Activated T-helper 17 cell treated with anti-CD3 and anti-CD28 coated beads, Interleukin-2, amount 50 U/mL, for 72 hours (primary cell): ENCODE results near the gene POGLUT2. TPM values are rescaled to one million over a fixed set of nuclear protein-coding genes. Genes with fewer than 3 reads are reported as not detected.

Experiments
- ATAC-seq: fragments of 150-1000 bp; cut with Tn5 transposase; replicated peaks from 2 replicates; pipeline ENCODE4 v1.10.0; 2021; ENCODE audit warnings: mild to moderate bottlenecking, moderate library complexity
- H3K27ac Mint-ChIP-seq: one replicate; pipeline ENCODE4 v1.8.0; 2022; ENCODE audit warnings: mixed read lengths
- H3K27me3 Mint-ChIP-seq: one replicate; pipeline ENCODE4 v1.8.0; 2022; ENCODE audit warnings: mixed read lengths
- H3K36me3 Mint-ChIP-seq: one replicate; pipeline ENCODE4 v1.8.0; 2022; ENCODE audit warnings: low read depth, mild to moderate bottlenecking, mixed read lengths
- H3K4me1 Mint-ChIP-seq: one replicate; pipeline ENCODE4 v1.8.0; 2022; ENCODE audit warnings: mixed read lengths
- H3K4me3 Mint-ChIP-seq: one replicate; pipeline ENCODE4 v1.8.0; 2022; ENCODE audit warnings: mild to moderate bottlenecking, mixed read lengths
- H3K9me3 Mint-ChIP-seq: one replicate; pipeline ENCODE4 v1.8.0; 2022; ENCODE audit warnings: mixed read lengths
- total RNA-seq, 2 donors: library from RNA; stranded (reverse); gene quantifications; one replicate each; pipeline ENCODE4 v1.2.3, GENCODE V29; 2022

Gene POGLUT2
- total RNA-seq, 2 donors from 2014 or later: 2.1 to 5.6 TPM

DNA sequence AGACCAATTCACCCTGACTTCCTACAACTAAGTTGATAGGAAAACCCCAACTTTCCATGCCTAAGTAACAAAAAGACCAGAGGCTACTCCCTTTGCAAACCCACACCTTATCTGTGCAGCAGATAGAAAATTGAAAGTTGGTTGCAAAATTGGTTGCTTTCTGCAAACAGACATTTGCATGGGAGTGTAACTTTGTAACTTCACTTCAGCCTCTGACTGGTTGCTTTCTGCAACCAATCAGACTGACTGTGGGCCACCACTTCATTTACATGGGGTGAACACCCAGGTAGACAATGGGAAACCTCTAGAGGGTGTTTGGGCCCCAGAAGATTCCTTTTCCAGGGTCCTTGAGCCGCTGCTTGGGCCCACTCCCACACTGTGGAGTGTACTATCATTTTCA, 35.0 kb downstream of the POGLUT2 start:
- no peak for ATAC-seq
- peaks cover 19% of the 10 kb centered on the region for H3K36me3 Mint-ChIP-seq
- H3K27ac Mint-ChIP-seq: no peak overlapping the region
- no peaks in the 10 kb centered on the region for H3K9me3 Mint-ChIP-seq
- no peaks in the 10 kb centered on the region for H3K27me3 Mint-ChIP-seq
- no peak overlapping the region for H3K4me3 Mint-ChIP-seq
- no peaks in the 10 kb centered on the region for H3K4me1 Mint-ChIP-seq

DNA sequence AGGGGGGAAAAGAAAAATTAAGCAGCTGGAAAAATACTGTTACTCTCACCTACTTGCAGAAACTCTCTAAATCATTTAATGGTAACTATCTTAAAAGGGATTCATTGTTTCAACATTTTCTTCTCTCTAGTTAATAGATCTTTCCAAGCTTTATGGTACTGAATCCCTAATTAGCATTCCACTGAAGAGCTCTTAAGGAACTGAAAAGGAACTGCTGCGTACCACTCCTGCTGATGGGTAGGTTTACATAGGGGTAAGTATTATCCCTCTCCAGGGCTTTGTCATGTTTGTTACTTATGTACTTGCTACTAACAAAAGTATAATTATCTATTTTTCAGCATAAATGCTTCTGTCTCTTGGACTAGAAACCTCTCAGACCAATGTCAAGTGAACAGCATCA, 37.7 kb downstream of the POGLUT2 start:
- Mint-ChIP-seq H3K27ac (no peak overlapping the region), H3K4me1 (no peaks in the 10 kb centered on the region), H3K9me3 (no peaks in the 10 kb centered on the region), H3K4me3 (no peak overlapping the region), H3K36me3 (no peaks in the 10 kb centered on the region), H3K27me3 (no peaks in the 10 kb centered on the region)
- no peak for ATAC-seq

DNA sequence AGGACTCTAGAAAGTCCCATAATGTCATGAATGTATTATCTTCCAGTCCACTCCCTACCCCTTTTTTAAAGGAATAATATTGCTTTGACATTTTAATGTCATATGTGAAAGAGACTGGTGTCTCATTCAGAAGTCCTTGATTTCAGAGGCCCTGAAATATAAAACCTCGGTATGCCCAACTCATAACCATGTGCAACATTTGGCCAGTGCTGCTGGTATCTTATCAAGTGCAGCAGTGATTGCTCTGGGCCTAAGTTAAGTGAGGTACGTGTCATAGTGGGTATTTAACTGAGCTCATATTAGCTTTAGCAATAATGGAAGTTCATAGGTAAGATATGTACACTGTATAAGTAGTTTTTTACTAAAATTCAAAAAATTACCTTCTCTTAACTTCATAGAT, 39.9 kb downstream of the POGLUT2 start:
- Mint-ChIP-seq H3K36me3 (no peaks in the 10 kb centered on the region), H3K27me3 (no peaks in the 10 kb centered on the region), H3K27ac (no peak overlapping the region), H3K4me3 (no peak overlapping the region), H3K9me3 (no peaks in the 10 kb centered on the region), H3K4me1 (no peaks in the 10 kb centered on the region)
- no peak for ATAC-seq

DNA sequence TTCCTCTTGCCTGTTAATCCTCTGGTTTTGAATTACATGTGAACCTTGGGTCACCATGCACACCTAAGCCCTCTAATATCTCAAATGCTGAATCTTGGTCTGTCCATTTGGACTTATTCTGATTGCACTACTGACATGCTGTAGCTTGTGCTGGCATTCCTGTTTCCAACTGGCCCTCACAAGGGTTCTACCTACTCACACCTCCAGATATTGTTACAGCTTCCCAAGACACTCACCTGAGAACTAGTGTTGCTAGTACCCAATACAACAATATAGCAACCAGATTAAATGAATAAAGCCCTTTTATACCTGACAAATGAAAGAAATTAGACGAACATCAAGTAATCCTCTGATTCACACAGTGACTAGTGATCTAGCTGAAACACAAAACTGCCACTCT, 41.8 kb downstream of the POGLUT2 start:
- no peaks in the 10 kb centered on the region for H3K9me3 Mint-ChIP-seq
- no peaks in the 10 kb centered on the region for H3K36me3 Mint-ChIP-seq
- no peaks in the 10 kb centered on the region for H3K4me1 Mint-ChIP-seq
- no peak for ATAC-seq
- H3K27me3 Mint-ChIP-seq: no peaks in the 10 kb centered on the region
- H3K27ac Mint-ChIP-seq: no peak overlapping the region
- H3K4me3 Mint-ChIP-seq: no peak overlapping the region

DNA sequence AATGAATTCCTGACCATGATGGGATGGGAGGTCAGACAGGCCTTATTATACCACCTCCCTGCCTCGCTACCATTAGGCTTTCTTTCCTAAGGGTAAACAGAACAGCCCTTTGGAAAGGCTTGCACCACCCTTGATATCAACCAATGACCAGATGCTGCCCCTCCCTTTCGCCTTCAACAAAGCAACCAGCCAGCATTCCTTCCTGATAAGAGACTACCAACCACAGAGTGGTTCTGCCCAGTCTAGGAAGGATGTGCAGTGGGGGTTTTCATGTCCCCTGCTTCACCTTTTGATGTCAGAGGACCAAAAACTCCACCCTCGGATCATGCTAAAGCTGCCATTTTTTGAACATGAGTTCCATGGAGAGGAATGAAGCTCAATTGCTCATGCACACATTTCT, 46.9 kb downstream of the POGLUT2 start:
- Mint-ChIP-seq H3K27me3 (peaks cover 16% of the 10 kb centered on the region), H3K36me3 (no peaks in the 10 kb centered on the region), H3K4me1 (no peaks in the 10 kb centered on the region), H3K27ac (no peak overlapping the region), H3K9me3 (peaks cover 3% of the 10 kb centered on the region), H3K4me3 (no peak overlapping the region)
- ATAC-seq: no peak

GRCh38 chr13:102742506-102742905, 56.3 kb downstream of the POGLUT2 start:
- no peak for ATAC-seq
- Mint-ChIP-seq H3K27me3 (peaks cover 40% of the 10 kb centered on the region), H3K4me3 (no peak overlapping the region), H3K36me3 (no peaks in the 10 kb centered on the region), H3K27ac (no peak overlapping the region), H3K9me3 (peaks cover 3% of the 10 kb centered on the region), H3K4me1 (no peaks in the 10 kb centered on the region)

GRCh38 chr13:102742101-102742500, 56.7 kb downstream of the POGLUT2 start:
- Mint-ChIP-seq H3K9me3 (peaks cover 3% of the 10 kb centered on the region), H3K36me3 (no peaks in the 10 kb centered on the region), H3K27ac (no peak overlapping the region), H3K27me3 (peaks cover 38% of the 10 kb centered on the region), H3K4me1 (no peaks in the 10 kb centered on the region), H3K4me3 (no peak overlapping the region)
- ATAC-seq: no peak

Other genes starting within 250 kb of the POGLUT2 start
- 10 to 100 TPM; 57.2 to 71.4 TPM for gene TPP2, start 202.0 kb downstream of the POGLUT2 start, total RNA-seq
- gene METTL21C, start 103.9 kb downstream of the POGLUT2 start, total RNA-seq: not detected
- gene TEX30, start 25.2 kb downstream of the POGLUT2 start, total RNA-seq: 10 to 100 TPM; 20.0 to 26.3 TPM
- 10 to 100 TPM; 10.1 to 19.5 TPM for gene BIVM, start 143 bp upstream of the POGLUT2 start, total RNA-seq
- gene ERCC5, start 47.1 kb upstream of the POGLUT2 start, total RNA-seq: 10 to 100 TPM; 65.9 to 95.5 TPM